Measurements from ENCODE around the gene ADK.

DNA sequence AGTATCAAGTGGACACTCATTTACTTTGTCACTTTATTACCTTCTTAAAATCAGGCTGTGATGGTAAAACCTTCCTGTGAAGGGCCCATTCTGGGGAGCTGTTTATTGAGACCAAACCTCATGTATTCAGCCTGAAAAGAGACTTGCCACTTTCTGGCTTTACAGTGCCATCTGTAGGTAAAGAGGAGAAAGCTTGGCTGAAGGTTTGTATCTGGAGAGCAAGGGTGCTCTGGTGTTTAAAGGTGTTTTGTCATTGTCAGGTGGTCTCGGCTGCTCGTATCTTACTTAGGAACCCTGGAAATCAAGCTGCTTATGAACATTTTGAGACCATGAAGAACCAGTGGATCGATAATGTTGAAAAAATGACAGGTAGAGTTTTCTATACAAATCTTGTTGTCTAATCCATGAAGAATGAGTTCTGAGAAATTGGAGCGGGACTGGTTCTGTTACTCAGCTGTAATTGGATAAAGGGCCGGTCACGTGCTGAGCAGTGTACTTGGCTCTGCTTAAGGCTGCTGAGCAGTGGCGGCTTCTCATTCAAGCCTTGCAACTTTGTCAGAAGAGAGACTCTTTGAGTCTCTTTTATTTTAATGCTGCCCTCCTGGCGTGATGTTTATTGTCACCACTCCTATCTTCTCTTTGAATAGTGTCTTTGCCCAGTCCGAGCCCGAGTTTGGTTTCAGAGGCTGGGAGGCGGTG is 47.3 kb upstream of the ADK start:
- TF ChIP-seq, protein P1, sequence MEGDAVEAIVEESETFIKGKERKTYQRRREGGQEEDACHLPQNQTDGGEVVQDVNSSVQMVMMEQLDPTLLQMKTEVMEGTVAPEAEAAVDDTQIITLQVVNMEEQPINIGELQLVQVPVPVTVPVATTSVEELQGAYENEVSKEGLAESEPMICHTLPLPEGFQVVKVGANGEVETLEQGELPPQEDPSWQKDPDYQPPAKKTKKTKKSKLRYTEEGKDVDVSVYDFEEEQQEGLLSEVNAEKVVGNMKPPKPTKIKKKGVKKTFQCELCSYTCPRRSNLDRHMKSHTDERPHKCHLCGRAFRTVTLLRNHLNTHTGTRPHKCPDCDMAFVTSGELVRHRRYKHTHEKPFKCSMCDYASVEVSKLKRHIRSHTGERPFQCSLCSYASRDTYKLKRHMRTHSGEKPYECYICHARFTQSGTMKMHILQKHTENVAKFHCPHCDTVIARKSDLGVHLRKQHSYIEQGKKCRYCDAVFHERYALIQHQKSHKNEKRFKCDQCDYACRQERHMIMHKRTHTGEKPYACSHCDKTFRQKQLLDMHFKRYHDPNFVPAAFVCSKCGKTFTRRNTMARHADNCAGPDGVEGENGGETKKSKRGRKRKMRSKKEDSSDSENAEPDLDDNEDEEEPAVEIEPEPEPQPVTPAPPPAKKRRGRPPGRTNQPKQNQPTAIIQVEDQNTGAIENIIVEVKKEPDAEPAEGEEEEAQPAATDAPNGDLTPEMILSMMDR (conservative IDR thresholded peaks at IDR 0.05; ENCODE audit: low read depth in 2 of 2): peak; percentile 50 to 59
- TF ChIP-seq, protein P2, sequence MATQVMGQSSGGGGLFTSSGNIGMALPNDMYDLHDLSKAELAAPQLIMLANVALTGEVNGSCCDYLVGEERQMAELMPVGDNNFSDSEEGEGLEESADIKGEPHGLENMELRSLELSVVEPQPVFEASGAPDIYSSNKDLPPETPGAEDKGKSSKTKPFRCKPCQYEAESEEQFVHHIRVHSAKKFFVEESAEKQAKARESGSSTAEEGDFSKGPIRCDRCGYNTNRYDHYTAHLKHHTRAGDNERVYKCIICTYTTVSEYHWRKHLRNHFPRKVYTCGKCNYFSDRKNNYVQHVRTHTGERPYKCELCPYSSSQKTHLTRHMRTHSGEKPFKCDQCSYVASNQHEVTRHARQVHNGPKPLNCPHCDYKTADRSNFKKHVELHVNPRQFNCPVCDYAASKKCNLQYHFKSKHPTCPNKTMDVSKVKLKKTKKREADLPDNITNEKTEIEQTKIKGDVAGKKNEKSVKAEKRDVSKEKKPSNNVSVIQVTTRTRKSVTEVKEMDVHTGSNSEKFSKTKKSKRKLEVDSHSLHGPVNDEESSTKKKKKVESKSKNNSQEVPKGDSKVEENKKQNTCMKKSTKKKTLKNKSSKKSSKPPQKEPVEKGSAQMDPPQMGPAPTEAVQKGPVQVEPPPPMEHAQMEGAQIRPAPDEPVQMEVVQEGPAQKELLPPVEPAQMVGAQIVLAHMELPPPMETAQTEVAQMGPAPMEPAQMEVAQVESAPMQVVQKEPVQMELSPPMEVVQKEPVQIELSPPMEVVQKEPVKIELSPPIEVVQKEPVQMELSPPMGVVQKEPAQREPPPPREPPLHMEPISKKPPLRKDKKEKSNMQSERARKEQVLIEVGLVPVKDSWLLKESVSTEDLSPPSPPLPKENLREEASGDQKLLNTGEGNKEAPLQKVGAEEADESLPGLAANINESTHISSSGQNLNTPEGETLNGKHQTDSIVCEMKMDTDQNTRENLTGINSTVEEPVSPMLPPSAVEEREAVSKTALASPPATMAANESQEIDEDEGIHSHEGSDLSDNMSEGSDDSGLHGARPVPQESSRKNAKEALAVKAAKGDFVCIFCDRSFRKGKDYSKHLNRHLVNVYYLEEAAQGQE (IDR thresholded peaks at IDR 0.05; ENCODE audit: unreplicated experiment): no peak
- TF ChIP-seq EZH2 (IDR thresholded peaks at IDR 0.05; ENCODE audit: low read depth, unreplicated experiment): no peak
- TF ChIP-seq POLR2AphosphoS5 (IDR thresholded peaks at IDR 0.05; ENCODE audit: low read depth): no peak
- TF ChIP-seq, protein P3, sequence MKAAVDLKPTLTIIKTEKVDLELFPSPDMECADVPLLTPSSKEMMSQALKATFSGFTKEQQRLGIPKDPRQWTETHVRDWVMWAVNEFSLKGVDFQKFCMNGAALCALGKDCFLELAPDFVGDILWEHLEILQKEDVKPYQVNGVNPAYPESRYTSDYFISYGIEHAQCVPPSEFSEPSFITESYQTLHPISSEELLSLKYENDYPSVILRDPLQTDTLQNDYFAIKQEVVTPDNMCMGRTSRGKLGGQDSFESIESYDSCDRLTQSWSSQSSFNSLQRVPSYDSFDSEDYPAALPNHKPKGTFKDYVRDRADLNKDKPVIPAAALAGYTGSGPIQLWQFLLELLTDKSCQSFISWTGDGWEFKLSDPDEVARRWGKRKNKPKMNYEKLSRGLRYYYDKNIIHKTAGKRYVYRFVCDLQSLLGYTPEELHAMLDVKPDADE (IDR thresholded peaks at IDR 0.05): no peak
- no peak for TF ChIP-seq EZH2phosphoT487 (IDR thresholded peaks at IDR 0.05; ENCODE audit: unreplicated experiment)
- no peak for TF ChIP-seq CREB1 (CRISPR knock-in tag; IDR thresholded peaks at IDR 0.05; ENCODE audit: low read depth)
- TF ChIP-seq, protein P4, sequence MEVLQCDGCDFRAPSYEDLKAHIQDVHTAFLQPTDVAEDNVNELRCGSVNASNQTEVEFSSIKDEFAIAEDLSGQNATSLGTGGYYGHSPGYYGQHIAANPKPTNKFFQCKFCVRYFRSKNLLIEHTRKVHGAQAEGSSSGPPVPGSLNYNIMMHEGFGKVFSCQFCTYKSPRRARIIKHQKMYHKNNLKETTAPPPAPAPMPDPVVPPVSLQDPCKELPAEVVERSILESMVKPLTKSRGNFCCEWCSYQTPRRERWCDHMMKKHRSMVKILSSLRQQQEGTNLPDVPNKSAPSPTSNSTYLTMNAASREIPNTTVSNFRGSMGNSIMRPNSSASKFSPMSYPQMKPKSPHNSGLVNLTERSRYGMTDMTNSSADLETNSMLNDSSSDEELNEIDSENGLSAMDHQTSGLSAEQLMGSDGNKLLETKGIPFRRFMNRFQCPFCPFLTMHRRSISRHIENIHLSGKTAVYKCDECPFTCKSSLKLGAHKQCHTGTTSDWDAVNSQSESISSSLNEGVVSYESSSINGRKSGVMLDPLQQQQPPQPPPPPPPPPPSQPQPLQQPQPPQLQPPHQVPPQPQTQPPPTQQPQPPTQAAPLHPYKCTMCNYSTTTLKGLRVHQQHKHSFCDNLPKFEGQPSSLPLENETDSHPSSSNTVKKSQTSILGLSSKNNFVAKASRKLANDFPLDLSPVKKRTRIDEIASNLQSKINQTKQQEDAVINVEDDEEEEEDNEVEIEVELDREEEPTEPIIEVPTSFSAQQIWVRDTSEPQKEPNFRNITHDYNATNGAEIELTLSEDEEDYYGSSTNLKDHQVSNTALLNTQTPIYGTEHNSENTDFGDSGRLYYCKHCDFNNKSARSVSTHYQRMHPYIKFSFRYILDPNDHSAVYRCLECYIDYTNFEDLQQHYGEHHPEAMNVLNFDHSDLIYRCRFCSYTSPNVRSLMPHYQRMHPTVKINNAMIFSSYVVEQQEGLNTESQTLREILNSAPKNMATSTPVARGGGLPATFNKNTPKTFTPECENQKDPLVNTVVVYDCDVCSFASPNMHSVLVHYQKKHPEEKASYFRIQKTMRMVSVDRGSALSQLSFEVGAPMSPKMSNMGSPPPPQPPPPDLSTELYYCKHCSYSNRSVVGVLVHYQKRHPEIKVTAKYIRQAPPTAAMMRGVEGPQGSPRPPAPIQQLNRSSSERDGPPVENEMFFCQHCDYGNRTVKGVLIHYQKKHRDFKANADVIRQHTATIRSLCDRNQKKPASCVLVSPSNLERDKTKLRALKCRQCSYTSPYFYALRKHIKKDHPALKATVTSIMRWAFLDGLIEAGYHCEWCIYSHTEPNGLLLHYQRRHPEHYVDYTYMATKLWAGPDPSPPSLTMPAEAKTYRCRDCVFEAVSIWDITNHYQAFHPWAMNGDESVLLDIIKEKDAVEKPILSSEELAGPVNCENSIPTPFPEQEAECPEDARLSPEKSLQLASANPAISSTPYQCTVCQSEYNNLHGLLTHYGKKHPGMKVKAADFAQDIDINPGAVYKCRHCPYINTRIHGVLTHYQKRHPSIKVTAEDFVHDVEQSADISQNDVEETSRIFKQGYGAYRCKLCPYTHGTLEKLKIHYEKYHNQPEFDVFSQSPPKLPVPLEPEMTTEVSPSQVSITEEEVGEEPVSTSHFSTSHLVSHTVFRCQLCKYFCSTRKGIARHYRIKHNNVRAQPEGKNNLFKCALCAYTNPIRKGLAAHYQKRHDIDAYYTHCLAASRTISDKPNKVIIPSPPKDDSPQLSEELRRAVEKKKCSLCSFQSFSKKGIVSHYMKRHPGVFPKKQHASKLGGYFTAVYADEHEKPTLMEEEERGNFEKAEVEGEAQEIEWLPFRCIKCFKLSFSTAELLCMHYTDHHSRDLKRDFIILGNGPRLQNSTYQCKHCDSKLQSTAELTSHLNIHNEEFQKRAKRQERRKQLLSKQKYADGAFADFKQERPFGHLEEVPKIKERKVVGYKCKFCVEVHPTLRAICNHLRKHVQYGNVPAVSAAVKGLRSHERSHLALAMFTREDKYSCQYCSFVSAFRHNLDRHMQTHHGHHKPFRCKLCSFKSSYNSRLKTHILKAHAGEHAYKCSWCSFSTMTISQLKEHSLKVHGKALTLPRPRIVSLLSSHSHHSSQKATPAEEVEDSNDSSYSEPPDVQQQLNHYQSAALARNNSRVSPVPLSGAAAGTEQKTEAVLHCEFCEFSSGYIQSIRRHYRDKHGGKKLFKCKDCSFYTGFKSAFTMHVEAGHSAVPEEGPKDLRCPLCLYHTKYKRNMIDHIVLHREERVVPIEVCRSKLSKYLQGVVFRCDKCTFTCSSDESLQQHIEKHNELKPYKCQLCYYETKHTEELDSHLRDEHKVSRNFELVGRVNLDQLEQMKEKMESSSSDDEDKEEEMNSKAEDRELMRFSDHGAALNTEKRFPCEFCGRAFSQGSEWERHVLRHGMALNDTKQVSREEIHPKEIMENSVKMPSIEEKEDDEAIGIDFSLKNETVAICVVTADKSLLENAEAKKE (CRISPR knock-in tag; IDR thresholded peaks at IDR 0.05): no peak
- no peak for TF ChIP-seq JUNB (IDR thresholded peaks at IDR 0.05; ENCODE audit: unreplicated experiment)
- TF ChIP-seq ZNF331 (CRISPR knock-in tag; IDR thresholded peaks at IDR 0.05; ENCODE audit: low read depth): no peak
- no peak for TF ChIP-seq STAT1 (IDR thresholded peaks at IDR 0.05; ENCODE audit: unreplicated experiment)
- no peak for TF ChIP-seq NANOG (IDR thresholded peaks at IDR 0.05; ENCODE audit: borderline replicate concordance)
- TF ChIP-seq ZNF114 (CRISPR knock-in tag; IDR thresholded peaks at IDR 0.05): no peak
